ENCODE data around the gene PEX13.
"Not testable (repeated sequence)": the region's sequence is repeated elsewhere in the genome, so short reads cannot be mapped to it uniquely, and the experiment has no call there.

The PEX13 gene

GRCh38 chr2:60984720-60985119 lies 32.8 kb upstream of the PEX13 start:
- DNase-seq (ENCODE audit: insufficient read length) (no peak), FAIRE-seq (peak; percentile 90)
- no peak for TF ChIP-seq POLR2A (IDR thresholded peaks at IDR 0.05; ENCODE audit: low read depth, low read length)
- no peak for TF ChIP-seq TAF1 (IDR thresholded peaks at IDR 0.05; ENCODE audit: borderline replicate concordance, low read depth, low read length)
- TF ChIP-seq POLR2AphosphoS5 (IDR thresholded peaks at IDR 0.05; ENCODE audit: low read depth, low read length) = no peak

GRCh38 chr2:60987041-60987440 lies 30.5 kb upstream of the PEX13 start:
- DNase-seq (ENCODE audit: insufficient read length) (no peak), FAIRE-seq (peak; percentile 67)
- no peak for TF ChIP-seq POLR2AphosphoS5 (IDR thresholded peaks at IDR 0.05; ENCODE audit: low read depth, low read length)
- no peak for TF ChIP-seq POLR2A (IDR thresholded peaks at IDR 0.05; ENCODE audit: low read depth, low read length)
- no peak for TF ChIP-seq TAF1 (IDR thresholded peaks at IDR 0.05; ENCODE audit: borderline replicate concordance, low read depth, low read length)

GRCh38 chr2:60987656-60988055 lies 29.9 kb upstream of the PEX13 start:
- not testable (repeated sequence) for DNase-seq (ENCODE audit: insufficient read length)
- FAIRE-seq = peak; percentile 82

- DNase-seq (ENCODE audit: insufficient read length) (no peak), FAIRE-seq (peak; percentile 69)
- TF ChIP-seq TAF1 (IDR thresholded peaks at IDR 0.05; ENCODE audit: borderline replicate concordance, low read depth, low read length) = no peak
- TF ChIP-seq POLR2A (IDR thresholded peaks at IDR 0.05; ENCODE audit: low read depth, low read length) = no peak
These were observed 28.3 kb upstream of the PEX13 start for GRCh38 chr2:60989259-60989658.

GRCh38 chr2:60991644-60992043 lies 25.9 kb upstream of the PEX13 start:
- TF ChIP-seq POLR2A (IDR thresholded peaks at IDR 0.05; ENCODE audit: low read depth, low read length) (no peak), POLR2AphosphoS5 (IDR thresholded peaks at IDR 0.05; ENCODE audit: low read depth, low read length) (no peak), TAF1 (IDR thresholded peaks at IDR 0.05; ENCODE audit: borderline replicate concordance, low read depth, low read length) (no peak)
- DNase-seq (ENCODE audit: insufficient read length) = no peak
- FAIRE-seq = no peak

- FAIRE-seq (peak; percentile 95), DNase-seq (ENCODE audit: insufficient read length) (no peak)
- TF ChIP-seq POLR2A (IDR thresholded peaks at IDR 0.05; ENCODE audit: low read depth, low read length) = no peak
- TF ChIP-seq POLR2AphosphoS5 (IDR thresholded peaks at IDR 0.05; ENCODE audit: low read depth, low read length) = no peak
- TF ChIP-seq TAF1 (IDR thresholded peaks at IDR 0.05; ENCODE audit: borderline replicate concordance, low read depth, low read length) = no peak
These were observed 24.5 kb upstream of the PEX13 start for GRCh38 chr2:60992985-60993392.

GRCh38 chr2:60994131-60994530 lies 23.4 kb upstream of the PEX13 start:
- no peak for DNase-seq (ENCODE audit: insufficient read length)
- TF ChIP-seq TAF1 (IDR thresholded peaks at IDR 0.05; ENCODE audit: borderline replicate concordance, low read depth, low read length) (no peak), POLR2AphosphoS5 (IDR thresholded peaks at IDR 0.05; ENCODE audit: low read depth, low read length) (no peak), POLR2A (IDR thresholded peaks at IDR 0.05; ENCODE audit: low read depth, low read length) (no peak)
- peak; percentile 38 for FAIRE-seq

- TF ChIP-seq POLR2AphosphoS5 (IDR thresholded peaks at IDR 0.05; ENCODE audit: low read depth, low read length) (no peak), TAF1 (IDR thresholded peaks at IDR 0.05; ENCODE audit: borderline replicate concordance, low read depth, low read length) (no peak), POLR2A (IDR thresholded peaks at IDR 0.05; ENCODE audit: low read depth, low read length) (no peak)
- peak; percentile 92 for FAIRE-seq
- DNase-seq (ENCODE audit: insufficient read length) = peak; percentile 19
These were observed 18.6 kb upstream of the PEX13 start for GRCh38 chr2:60998628-60999545.

GRCh38 chr2:61005736-61006135 lies 11.8 kb upstream of the PEX13 start:
- FAIRE-seq = no peak
- no peak for DNase-seq (ENCODE audit: insufficient read length)
- TF ChIP-seq TAF1 (IDR thresholded peaks at IDR 0.05; ENCODE audit: borderline replicate concordance, low read depth, low read length) (no peak), POLR2AphosphoS5 (IDR thresholded peaks at IDR 0.05; ENCODE audit: low read depth, low read length) (no peak), POLR2A (IDR thresholded peaks at IDR 0.05; ENCODE audit: low read depth, low read length) (no peak)

GRCh38 chr2:61006486-61007105 lies 10.9 kb upstream of the PEX13 start:
- FAIRE-seq = no peak

GRCh38 chr2:61009355-61009754 lies 8.2 kb upstream of the PEX13 start:
- DNase-seq (ENCODE audit: insufficient read length) (no peak), FAIRE-seq (no peak)
- TF ChIP-seq POLR2AphosphoS5 (IDR thresholded peaks at IDR 0.05; ENCODE audit: low read depth, low read length) (no peak), TAF1 (IDR thresholded peaks at IDR 0.05; ENCODE audit: borderline replicate concordance, low read depth, low read length) (no peak), POLR2A (IDR thresholded peaks at IDR 0.05; ENCODE audit: low read depth, low read length) (no peak)

More at GRCh38 chr2:61006486-61007105, 10.9 kb upstream of the PEX13 start:
- no peak for TF ChIP-seq TAF1 (IDR thresholded peaks at IDR 0.05; ENCODE audit: borderline replicate concordance, low read depth, low read length)
- DNase-seq (ENCODE audit: insufficient read length) = no peak

GRCh38 chr2:61011678-61012077 lies 5.8 kb upstream of the PEX13 start:
- DNase-seq (ENCODE audit: insufficient read length) (no peak), FAIRE-seq (no peak)
- no peak for TF ChIP-seq POLR2A (IDR thresholded peaks at IDR 0.05; ENCODE audit: low read depth, low read length)
- no peak for TF ChIP-seq POLR2AphosphoS5 (IDR thresholded peaks at IDR 0.05; ENCODE audit: low read depth, low read length)
- TF ChIP-seq TAF1 (IDR thresholded peaks at IDR 0.05; ENCODE audit: borderline replicate concordance, low read depth, low read length) = no peak

- not testable (repeated sequence) for FAIRE-seq; DNase-seq (ENCODE audit: insufficient read length)
These were observed 5.2 kb upstream of the PEX13 start for GRCh38 chr2:61012303-61012702.
